Measurements from ENCODE around the gene VPS37D.
A peak's percentile ranks its signal among the peaks of the same experiment; 100 is the strongest.
"Not testable (repeated sequence)": the region's sequence is repeated elsewhere in the genome, so short reads cannot be mapped to it uniquely, and the experiment has no call there.

The VPS37D gene

GRCh38 chr7:73719806-73720169 lies 52.2 kb downstream of the VPS37D start:
- Histone ChIP-seq H3K4me1 (ENCODE audit: low read depth, poor library complexity, severe bottlenecking) (peaks cover 34% of the 10 kb centered on the region), H3K36me3 (ENCODE audit: insufficient read depth) (no peaks in the 10 kb centered on the region), H3K4me2 (peak overlapping the region; percentile 96), H3K27me3 (ENCODE audit: insufficient read depth, low read depth) (no peaks in the 10 kb centered on the region), H3K79me2 (ENCODE audit: insufficient read depth, low read depth) (peaks cover 22% of the 10 kb centered on the region), H2AFZ (ENCODE audit: low read depth) (peak overlapping the region; percentile 90; the same call in 1 of the 2 replicates), H4K20me1 (ENCODE audit: insufficient read depth) (no peaks in the 10 kb centered on the region), H3K4me3 (IDR thresholded peaks at IDR 0.05; ENCODE audit: insufficient read depth, low read depth, low read length) (no peak overlapping the region), H3K9ac (no peak overlapping the region), H3K27ac (no peak overlapping the region)
- no peak for TF ChIP-seq CTCF (conservative IDR thresholded peaks at IDR 0.05; ENCODE audit: low read depth, low read length)

- not testable (repeated sequence) for H3K27me3 ChIP-seq (ENCODE audit: insufficient read depth, low read depth); H3K4me2 ChIP-seq
- H3K4me1 ChIP-seq (ENCODE audit: low read depth, poor library complexity, severe bottlenecking) = peaks cover 27% of the 10 kb centered on the region
These were observed 52.8 kb downstream of the VPS37D start for GRCh38 chr7:73720443-73720842.

GRCh38 chr7:73721377-73721817 lies 53.8 kb downstream of the VPS37D start:
- no peak overlapping the region for H3K4me2 ChIP-seq
- H4K20me1 ChIP-seq (ENCODE audit: insufficient read depth) = no peaks in the 10 kb centered on the region
- H2AFZ ChIP-seq (ENCODE audit: low read depth) = no peak overlapping the region
- TF ChIP-seq CTCF (conservative IDR thresholded peaks at IDR 0.05; ENCODE audit: low read depth, low read length) = no peak
- H3K36me3 ChIP-seq (ENCODE audit: insufficient read depth) = no peaks in the 10 kb centered on the region
- no peaks in the 10 kb centered on the region for H3K27me3 ChIP-seq (ENCODE audit: insufficient read depth, low read depth)
- no peak overlapping the region for H3K27ac ChIP-seq
- H3K4me1 ChIP-seq (ENCODE audit: low read depth, poor library complexity, severe bottlenecking) = peaks cover 18% of the 10 kb centered on the region
- no peak overlapping the region for H3K4me3 ChIP-seq (IDR thresholded peaks at IDR 0.05; ENCODE audit: insufficient read depth, low read depth, low read length)
- peaks cover 14% of the 10 kb centered on the region; the same call in 1 of the 2 replicates for H3K79me2 ChIP-seq (ENCODE audit: insufficient read depth, low read depth)
- no peak overlapping the region for H3K9ac ChIP-seq

More at GRCh38 chr7:73720443-73720842, 52.8 kb downstream of the VPS37D start:
- H4K20me1 ChIP-seq (ENCODE audit: insufficient read depth); H3K9ac ChIP-seq; H3K36me3 ChIP-seq (ENCODE audit: insufficient read depth); H3K4me3 ChIP-seq (IDR thresholded peaks at IDR 0.05; ENCODE audit: insufficient read depth, low read depth, low read length); H2AFZ ChIP-seq (ENCODE audit: low read depth); H3K27ac ChIP-seq: not testable (repeated sequence)
- H3K79me2 ChIP-seq (ENCODE audit: insufficient read depth, low read depth) = peaks cover 15% of the 10 kb centered on the region; the same call in 1 of the 2 replicates

Data from KMS-11 (cell line).